Activated T-helper 1 cell treated with anti-CD3 and anti-CD28 coated beads, Interleukin-12 subunit alpha, Interleukin-12 subunit beta, Interleukin-2, Interleukin-4 antibody, amounts not matched to agents 30 ng/mL and 10 ng/mL and 1 ng/mL, durations not matched to agents 14 hours and 24 hours and 36 hours (primary cell): Measurements from ENCODE around the gene MSANTD3. TPM values are rescaled to one million over a fixed set of nuclear protein-coding genes. Genes with fewer than 3 reads are reported as not detected.
"Not testable (repeated sequence)": the region's sequence is repeated elsewhere in the genome, so short reads cannot be mapped to it uniquely, and the experiment has no call there.

ENCODE experiments used
- DNase-seq: peaks from one replicate; pipeline ENCODE4 v3.0.0; 2021; ENCODE audit warnings: low spot score
- H3K27ac Mint-ChIP-seq: one replicate; pipeline ENCODE4 v1.8.0; 2021; ENCODE audit warnings: mild to moderate bottlenecking, mixed read lengths
- H3K27me3 Mint-ChIP-seq: one replicate; pipeline ENCODE4 v1.8.0; 2022; ENCODE audit warnings: mild to moderate bottlenecking, moderate library complexity, mixed read lengths; ENCODE audit not compliant: insufficient read depth
- H3K36me3 Mint-ChIP-seq: one replicate; pipeline ENCODE4 v1.8.0; 2021; ENCODE audit warnings: low read depth, mixed read lengths
- H3K4me1 Mint-ChIP-seq: one replicate; pipeline ENCODE4 v1.8.0; 2021; ENCODE audit warnings: low read depth, mixed read lengths
- H3K4me3 Mint-ChIP-seq: one replicate; pipeline ENCODE4 v1.8.0; 2021; ENCODE audit warnings: mild to moderate bottlenecking, moderate library complexity, mixed read lengths
- H3K9me3 Mint-ChIP-seq: one replicate; pipeline ENCODE4 v1.8.0; 2021; ENCODE audit warnings: mixed read lengths
- intact Hi-C: fragments of 100-400 bp; cut with micrococcal nuclease; formaldehyde crosslinking; loops from one replicate; pipeline ENCODE4 v1.15.1; 2024
- total RNA-seq: library from RNA; stranded (reverse); gene quantifications from 2 replicates; pipeline ENCODE4 v1.2.3, GENCODE V29; 2022

Gene MSANTD3
- total RNA-seq, 1 donor from 2014 or later: 11.1 TPM

- H3K4me3 Mint-ChIP-seq: no peak overlapping the region
- peaks cover 2% of the 10 kb centered on the region for H3K36me3 Mint-ChIP-seq
- no peak for DNase-seq
- H3K27me3 Mint-ChIP-seq: no peaks in the 10 kb centered on the region
- H3K27ac Mint-ChIP-seq: no peak overlapping the region
- no peaks in the 10 kb centered on the region for H3K9me3 Mint-ChIP-seq
- peaks cover 6% of the 10 kb centered on the region for H3K4me1 Mint-ChIP-seq
- intact Hi-C loops: no loop called here
Observed at GRCh38 chr9:100432736-100433135, 5.8 kb downstream of the MSANTD3 start.

- no peak for DNase-seq
- H3K4me1 Mint-ChIP-seq: no peaks in the 10 kb centered on the region
- H3K27me3 Mint-ChIP-seq: no peaks in the 10 kb centered on the region
- H3K36me3 Mint-ChIP-seq: no peaks in the 10 kb centered on the region
- no peak overlapping the region for H3K4me3 Mint-ChIP-seq
- H3K27ac Mint-ChIP-seq: no peak overlapping the region
- intact Hi-C loops: loop anchor here (5.0 kb wide), 1 partner anchor 409 kb away; no protein-coding TSS in a partner anchor
- no peaks in the 10 kb centered on the region for H3K9me3 Mint-ChIP-seq
Observed at GRCh38 chr9:100436571-100436970, 9.6 kb downstream of the MSANTD3 start.

GRCh38 chr9:100437860-100438805, 11.2 kb downstream of the MSANTD3 start:
- Mint-ChIP-seq H3K27me3 (peaks cover 2% of the 10 kb centered on the region), H3K9me3 (no peaks in the 10 kb centered on the region), H3K27ac (no peak overlapping the region), H3K4me3 (no peak overlapping the region), H3K36me3 (peaks cover 2% of the 10 kb centered on the region), H3K4me1 (no peaks in the 10 kb centered on the region)
- peak; percentile 47 for DNase-seq
- intact Hi-C loops: loop anchor here (5.0 kb wide), 1 partner anchor 411 kb away; no protein-coding TSS in a partner anchor

GRCh38 chr9:100440071-100440470, 13.1 kb downstream of the MSANTD3 start:
- no peak for DNase-seq
- H3K27me3 Mint-ChIP-seq: peaks cover 2% of the 10 kb centered on the region
- intact Hi-C loops: no loop called here

GRCh38 chr9:100440487-100440886, 13.5 kb downstream of the MSANTD3 start:
- H3K4me1 Mint-ChIP-seq, H3K36me3 Mint-ChIP-seq, H3K27me3 Mint-ChIP-seq, H3K27ac Mint-ChIP-seq, intact Hi-C loops, H3K9me3 Mint-ChIP-seq, DNase-seq, H3K4me3 Mint-ChIP-seq: not testable (repeated sequence)

More at GRCh38 chr9:100440071-100440470, 13.1 kb downstream of the MSANTD3 start:
- no peak overlapping the region for H3K4me3 Mint-ChIP-seq
- no peaks in the 10 kb centered on the region for H3K9me3 Mint-ChIP-seq
- H3K27ac Mint-ChIP-seq: no peak overlapping the region
- peaks cover 2% of the 10 kb centered on the region for H3K36me3 Mint-ChIP-seq
- H3K4me1 Mint-ChIP-seq: no peaks in the 10 kb centered on the region

GRCh38 chr9:100441911-100442361, 15.0 kb downstream of the MSANTD3 start:
- peaks cover 2% of the 10 kb centered on the region for H3K27me3 Mint-ChIP-seq

GRCh38 chr9:100443781-100444768, 17.1 kb downstream of the MSANTD3 start:
- Mint-ChIP-seq H3K36me3 (peaks cover 2% of the 10 kb centered on the region), H3K27ac (no peak overlapping the region), H3K9me3 (no peaks in the 10 kb centered on the region), H3K4me1 (peaks cover under 1% of the 10 kb centered on the region), H3K4me3 (no peak overlapping the region), H3K27me3 (peaks cover 2% of the 10 kb centered on the region)
- no peak for DNase-seq
- intact Hi-C loops: no loop called here

More at GRCh38 chr9:100441911-100442361, 15.0 kb downstream of the MSANTD3 start:
- Mint-ChIP-seq H3K27ac (no peak overlapping the region), H3K4me1 (no peaks in the 10 kb centered on the region), H3K4me3 (no peak overlapping the region), H3K9me3 (no peaks in the 10 kb centered on the region), H3K36me3 (peaks cover 2% of the 10 kb centered on the region)
- intact Hi-C loops: no loop called here
- DNase-seq: no peak

GRCh38 chr9:100445161-100445902, 18.4 kb downstream of the MSANTD3 start:
- Mint-ChIP-seq H3K27me3 (peaks cover 2% of the 10 kb centered on the region), H3K27ac (no peak overlapping the region), H3K9me3 (no peaks in the 10 kb centered on the region), H3K4me3 (no peak overlapping the region), H3K36me3 (peaks cover 2% of the 10 kb centered on the region), H3K4me1 (peaks cover 8% of the 10 kb centered on the region)
- DNase-seq: no peak
- intact Hi-C loops: no loop called here

- Mint-ChIP-seq H3K27ac (no peak overlapping the region), H3K4me3 (no peak overlapping the region), H3K9me3 (no peaks in the 10 kb centered on the region), H3K36me3 (peaks cover 5% of the 10 kb centered on the region), H3K27me3 (peaks cover 2% of the 10 kb centered on the region), H3K4me1 (peaks cover 8% of the 10 kb centered on the region)
- DNase-seq: no peak
- intact Hi-C loops: no loop called here
Observed at GRCh38 chr9:100445903-100446549, 19.1 kb downstream of the MSANTD3 start.

- Mint-ChIP-seq H3K4me1 (peaks cover 8% of the 10 kb centered on the region), H3K36me3 (peaks cover 7% of the 10 kb centered on the region), H3K4me3 (no peak overlapping the region), H3K27me3 (no peaks in the 10 kb centered on the region), H3K9me3 (no peaks in the 10 kb centered on the region), H3K27ac (no peak overlapping the region)
- no peak for DNase-seq
- intact Hi-C loops: no loop called here
Observed at GRCh38 chr9:100447041-100447440, 20.1 kb downstream of the MSANTD3 start.

GRCh38 chr9:100448266-100448665, 21.3 kb downstream of the MSANTD3 start:
- H3K4me3 Mint-ChIP-seq: no peak overlapping the region
- intact Hi-C loops: no loop called here
- no peaks in the 10 kb centered on the region for H3K27me3 Mint-ChIP-seq
- peaks cover 7% of the 10 kb centered on the region for H3K36me3 Mint-ChIP-seq
- H3K27ac Mint-ChIP-seq: no peak overlapping the region
- H3K4me1 Mint-ChIP-seq: peaks cover 8% of the 10 kb centered on the region
- no peak for DNase-seq
- H3K9me3 Mint-ChIP-seq: no peaks in the 10 kb centered on the region

GRCh38 chr9:100449420-100449819, 22.5 kb downstream of the MSANTD3 start:
- no peaks in the 10 kb centered on the region for H3K27me3 Mint-ChIP-seq
- peak overlapping the region; percentile 32 for H3K27ac Mint-ChIP-seq
- H3K36me3 Mint-ChIP-seq: peaks cover 7% of the 10 kb centered on the region
- no peaks in the 10 kb centered on the region for H3K9me3 Mint-ChIP-seq
- H3K4me3 Mint-ChIP-seq: no peak overlapping the region
- DNase-seq: no peak
- H3K4me1 Mint-ChIP-seq: peaks cover 8% of the 10 kb centered on the region
- intact Hi-C loops: no loop called here
